Tibial nerve (tissue), 4 donors: ENCODE results near the gene MPND.
"Not testable (repeated sequence)": the region's sequence is repeated elsewhere in the genome, so short reads cannot be mapped to it uniquely, and the experiment has no call there.

Source experiments
- CTCF ChIP-seq, 5 experiments: fragments of 200-600 bp in 3 of 5; fragments of 450-650 bp in 2 of 5; sonication (generic) in 3 of 5; IDR thresholded peaks; one replicate each; pipeline ENCODE4 v1.5.1; 2016 to 2019; ENCODE audit warnings: antibody characterized with exemption in 5 of 5, mild to moderate bottlenecking in 3 of 5, moderate library complexity in 2 of 5
- EP300 ChIP-seq, 2 donors: sonication (generic); formaldehyde crosslinking; IDR thresholded peaks; one replicate each; pipeline ENCODE4 v1.6.1; 2017; ENCODE audit warnings: antibody characterized with exemption in 2 of 2, mild to moderate bottlenecking in 1 of 2
- POLR2A ChIP-seq, 2 donors: fragments of 450-650 bp; IDR thresholded peaks; one replicate each; pipeline ENCODE4 v1.6.1; 2017; ENCODE audit warnings: antibody characterized with exemption in 2 of 2, mild to moderate bottlenecking in 2 of 2, moderate library complexity in 2 of 2

- TF ChIP-seq EP300, CTCF, POLR2A (IDR thresholded peaks at IDR 0.05): not testable (repeated sequence)
Measured at GRCh38 chr19:4328991-4329681, 14.2 kb upstream of the MPND start.
